Measurements from ENCODE around the gene JUNB.
"Not testable (repeated sequence)": the region's sequence is repeated elsewhere in the genome, so short reads cannot be mapped to it uniquely, and the experiment has no call there.

The JUNB gene

DNA sequence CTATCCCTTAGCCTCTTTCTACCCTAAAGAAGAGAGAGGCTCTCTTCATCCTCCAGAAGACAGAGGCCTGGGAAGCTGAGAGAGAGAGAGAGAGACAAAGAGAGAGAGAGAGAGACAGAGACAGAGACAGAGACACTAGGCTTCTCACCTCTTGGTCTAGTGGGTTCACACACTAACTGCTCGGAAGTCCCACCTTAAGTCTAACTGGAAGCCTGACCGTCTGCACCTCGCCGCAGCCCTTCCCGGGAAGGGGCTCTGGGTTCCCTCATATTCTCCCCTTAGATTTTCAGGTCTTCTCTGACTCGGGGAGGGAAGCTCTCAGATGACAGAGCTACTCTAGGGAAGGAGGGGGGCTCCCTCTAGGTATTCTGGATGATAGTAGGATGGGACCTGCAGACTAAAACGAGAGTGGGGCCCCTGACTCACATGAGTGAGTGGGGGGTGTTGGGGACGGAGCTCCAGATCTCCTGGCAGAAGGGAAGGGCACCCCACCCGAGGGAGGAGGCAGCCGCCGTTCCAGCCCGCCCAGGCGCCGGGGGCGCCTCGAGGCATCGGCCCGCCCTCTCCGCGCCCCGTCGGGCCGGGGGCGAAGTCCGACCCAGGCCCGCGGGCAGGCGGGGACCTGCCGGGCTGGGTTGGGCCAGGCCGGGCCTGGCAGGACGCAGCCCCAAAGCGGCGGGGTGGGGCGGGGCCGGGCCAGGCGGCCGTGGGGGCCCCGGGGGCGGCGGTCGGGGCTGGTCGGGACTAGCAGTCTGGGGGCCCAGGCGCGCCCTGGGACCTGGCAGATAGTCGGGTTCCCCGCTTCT is 2.0 kb upstream of the JUNB start:
- DNase-seq = peak; percentile 39

DNA sequence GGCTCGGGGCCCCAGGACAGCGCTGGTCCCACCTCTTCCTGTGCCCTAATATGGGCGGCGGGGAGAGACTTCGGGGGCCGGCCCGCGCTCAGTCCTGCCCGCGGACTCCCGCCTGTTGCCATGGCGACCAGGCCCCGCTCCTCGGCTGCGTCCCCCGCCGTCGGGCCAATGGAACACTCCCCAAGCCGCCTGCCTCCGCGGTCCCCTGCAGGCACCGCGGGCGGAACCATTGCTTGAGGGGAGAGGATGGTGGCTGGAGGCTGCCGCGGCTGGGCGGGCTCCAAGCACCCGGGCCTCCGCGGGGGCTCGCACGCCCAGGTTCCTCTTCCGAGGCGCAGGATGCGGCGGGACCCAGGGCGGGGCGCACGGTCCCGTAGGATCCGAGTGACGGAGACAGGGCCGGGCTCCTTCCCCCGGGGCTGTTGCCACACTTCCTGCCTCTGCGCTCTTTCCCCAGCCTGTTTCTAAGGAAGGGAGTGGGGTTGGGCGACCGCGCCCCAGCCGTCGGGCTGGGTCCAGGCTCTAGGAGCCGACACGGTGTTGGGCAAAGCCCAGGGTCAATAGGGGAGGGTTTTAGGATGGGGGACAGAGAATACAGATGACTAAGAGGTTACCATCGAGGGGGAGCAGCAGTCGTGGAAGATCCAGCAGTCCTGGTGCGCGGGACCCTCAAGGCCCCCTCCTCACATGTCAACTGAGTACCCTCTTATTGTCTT is 1.2 kb upstream of the JUNB start:
- DNase-seq = peak; percentile 98

DNA sequence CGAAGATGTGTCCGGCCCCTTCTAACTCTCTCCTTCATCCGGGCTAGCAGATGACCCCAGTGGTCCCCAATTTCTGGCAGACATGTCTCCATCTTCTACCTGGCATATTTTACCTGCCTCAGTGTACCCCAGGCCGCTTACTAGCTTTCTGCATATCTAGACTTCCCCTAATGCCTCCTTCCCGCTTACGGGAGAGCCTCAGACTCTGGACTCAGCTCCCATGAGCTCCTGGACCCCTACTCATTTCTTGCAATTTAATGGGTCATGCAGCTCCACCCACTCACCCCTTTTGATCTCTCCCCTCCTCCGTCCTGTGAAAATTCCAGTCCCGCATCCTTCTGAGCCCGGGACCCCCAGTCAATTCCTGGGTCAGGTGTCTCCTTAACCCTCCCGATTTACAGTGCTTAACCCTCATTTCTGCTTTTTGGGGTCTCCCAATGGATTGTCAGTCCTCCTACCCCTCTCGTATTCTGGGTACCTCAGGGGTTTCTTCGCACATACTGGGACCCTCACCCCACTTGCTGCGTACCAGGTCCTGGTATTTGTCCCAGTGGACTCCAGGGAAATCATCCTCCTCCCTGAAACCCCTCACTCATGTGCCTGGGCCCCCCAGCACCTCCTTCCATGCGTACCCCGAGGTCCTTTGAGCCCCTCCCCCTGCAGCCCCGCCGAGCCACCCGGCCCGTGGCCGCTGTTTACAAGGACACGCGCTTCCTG is 500 bp upstream of the JUNB start:
- DNase-seq = peak; percentile 21

DNA sequence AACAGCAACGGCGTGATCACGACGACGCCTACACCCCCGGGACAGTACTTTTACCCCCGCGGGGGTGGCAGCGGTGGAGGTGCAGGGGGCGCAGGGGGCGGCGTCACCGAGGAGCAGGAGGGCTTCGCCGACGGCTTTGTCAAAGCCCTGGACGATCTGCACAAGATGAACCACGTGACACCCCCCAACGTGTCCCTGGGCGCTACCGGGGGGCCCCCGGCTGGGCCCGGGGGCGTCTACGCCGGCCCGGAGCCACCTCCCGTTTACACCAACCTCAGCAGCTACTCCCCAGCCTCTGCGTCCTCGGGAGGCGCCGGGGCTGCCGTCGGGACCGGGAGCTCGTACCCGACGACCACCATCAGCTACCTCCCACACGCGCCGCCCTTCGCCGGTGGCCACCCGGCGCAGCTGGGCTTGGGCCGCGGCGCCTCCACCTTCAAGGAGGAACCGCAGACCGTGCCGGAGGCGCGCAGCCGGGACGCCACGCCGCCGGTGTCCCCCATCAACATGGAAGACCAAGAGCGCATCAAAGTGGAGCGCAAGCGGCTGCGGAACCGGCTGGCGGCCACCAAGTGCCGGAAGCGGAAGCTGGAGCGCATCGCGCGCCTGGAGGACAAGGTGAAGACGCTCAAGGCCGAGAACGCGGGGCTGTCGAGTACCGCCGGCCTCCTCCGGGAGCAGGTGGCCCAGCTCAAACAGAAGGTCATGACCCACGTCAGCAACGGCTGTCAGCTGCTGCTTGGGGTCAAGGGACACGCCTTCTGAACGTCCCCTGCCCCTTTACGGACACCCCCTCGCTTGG is 966 bp downstream of the JUNB start:
- peak; percentile 82 for DNase-seq

DNA sequence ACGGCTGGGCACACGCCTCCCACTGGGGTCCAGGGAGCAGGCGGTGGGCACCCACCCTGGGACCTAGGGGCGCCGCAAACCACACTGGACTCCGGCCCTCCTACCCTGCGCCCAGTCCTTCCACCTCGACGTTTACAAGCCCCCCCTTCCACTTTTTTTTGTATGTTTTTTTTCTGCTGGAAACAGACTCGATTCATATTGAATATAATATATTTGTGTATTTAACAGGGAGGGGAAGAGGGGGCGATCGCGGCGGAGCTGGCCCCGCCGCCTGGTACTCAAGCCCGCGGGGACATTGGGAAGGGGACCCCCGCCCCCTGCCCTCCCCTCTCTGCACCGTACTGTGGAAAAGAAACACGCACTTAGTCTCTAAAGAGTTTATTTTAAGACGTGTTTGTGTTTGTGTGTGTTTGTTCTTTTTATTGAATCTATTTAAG is 1.6 kb downstream of the JUNB start:
- DNase-seq = peak; percentile 14

DNA sequence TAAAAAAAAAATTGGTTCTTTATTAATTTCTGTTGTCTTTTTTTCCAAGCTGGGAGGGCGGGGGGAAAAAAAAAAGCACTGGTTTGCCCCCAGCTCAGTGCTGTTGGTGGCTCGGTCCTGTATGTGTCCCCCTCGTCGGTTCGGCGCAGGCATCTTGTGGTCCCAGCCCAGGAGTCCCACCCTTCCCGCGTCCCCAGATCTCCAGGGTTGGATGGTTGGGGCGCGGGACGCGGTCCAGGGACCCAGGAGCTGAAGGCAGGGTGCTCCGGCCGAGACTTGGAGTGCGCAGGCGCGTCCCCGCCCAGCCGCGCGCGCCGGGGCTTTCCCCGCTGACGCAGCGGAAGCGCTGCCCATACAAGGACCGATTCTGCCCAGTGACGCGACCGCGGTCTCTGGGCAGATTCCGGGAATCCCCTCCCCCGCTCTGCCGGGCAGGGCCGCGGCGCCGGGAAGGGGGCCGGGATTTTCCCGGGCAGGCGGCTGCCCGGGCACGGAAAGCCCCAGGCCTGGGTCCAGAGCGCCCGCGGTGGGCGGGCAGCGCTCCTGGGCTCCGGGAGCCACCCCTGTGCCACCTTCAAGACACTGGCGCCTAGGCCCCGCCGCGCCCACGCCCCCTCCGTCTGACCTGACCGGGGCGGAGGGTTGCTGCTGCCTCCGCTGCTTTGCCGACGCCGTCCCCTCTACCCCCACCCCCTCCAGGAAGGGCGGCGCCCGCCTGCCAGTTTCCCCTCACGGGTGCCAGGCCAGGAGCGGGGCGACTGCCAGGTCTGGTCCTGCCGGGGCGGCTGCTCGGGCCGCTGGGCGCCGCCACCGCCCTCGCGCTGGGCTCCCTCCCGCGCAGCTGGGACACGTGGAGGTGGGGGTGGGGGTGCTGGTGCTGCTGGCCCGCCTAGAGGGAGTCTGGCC is 2.3 kb downstream of the JUNB start:
- DNase-seq = peak; percentile 96

DNA sequence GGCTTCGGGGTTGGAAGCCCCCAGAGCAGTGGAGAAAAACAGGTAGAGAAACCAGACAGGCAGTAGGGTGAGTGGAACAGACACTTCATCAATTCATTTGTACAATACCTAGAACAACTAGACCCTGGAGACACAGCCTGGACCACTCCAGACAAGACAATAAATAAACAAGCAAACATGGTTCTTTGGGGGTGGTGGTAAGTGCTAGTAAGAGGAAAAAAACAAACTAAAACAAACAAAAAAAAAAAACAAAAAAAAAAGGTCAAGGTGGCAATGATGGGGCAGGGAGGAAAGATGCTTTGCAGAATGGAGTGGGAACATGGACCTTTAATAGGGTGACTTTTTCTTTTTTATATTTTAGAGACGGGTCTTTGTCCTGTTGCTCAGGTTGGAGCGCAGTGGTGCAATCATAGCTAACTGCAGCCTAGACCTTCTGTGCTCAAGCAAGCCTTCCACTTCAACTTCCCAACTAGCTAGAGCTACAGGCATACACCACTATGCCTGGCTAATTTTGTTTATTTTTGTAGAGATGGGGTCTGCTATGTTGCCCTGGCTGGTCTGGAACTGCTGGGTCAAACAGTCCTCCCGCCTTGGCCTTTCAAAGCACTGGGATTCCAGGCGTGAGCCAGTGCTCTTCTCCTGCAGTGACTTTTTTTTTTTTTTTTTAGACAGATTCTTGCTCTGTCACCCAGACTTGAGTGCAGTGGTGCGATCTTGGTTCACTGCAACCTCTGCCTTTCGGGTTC is 3.1 kb downstream of the JUNB start:
- DNase-seq = peak; percentile 20

DNA sequence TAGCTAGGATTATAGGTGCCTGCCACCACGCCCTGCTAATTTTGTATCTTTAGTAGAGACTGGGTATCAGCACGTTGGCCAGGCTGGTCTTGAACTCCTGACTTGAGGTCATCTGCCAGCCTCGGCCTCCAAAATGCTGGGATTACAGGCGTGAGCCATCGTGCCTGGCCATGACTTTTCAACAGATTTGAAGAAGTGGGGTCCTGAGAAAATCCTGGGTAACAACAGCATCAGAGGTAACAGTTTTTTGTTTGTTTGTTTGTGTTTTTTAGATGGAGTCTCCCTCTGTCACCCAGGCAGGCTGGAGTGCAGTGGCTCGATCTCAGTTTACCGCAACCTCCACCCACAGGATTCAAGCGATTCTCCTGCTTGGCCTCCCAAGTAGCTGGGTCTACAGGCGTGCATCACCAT is 3.7 kb downstream of the JUNB start:
- no peak for DNase-seq

DNA sequence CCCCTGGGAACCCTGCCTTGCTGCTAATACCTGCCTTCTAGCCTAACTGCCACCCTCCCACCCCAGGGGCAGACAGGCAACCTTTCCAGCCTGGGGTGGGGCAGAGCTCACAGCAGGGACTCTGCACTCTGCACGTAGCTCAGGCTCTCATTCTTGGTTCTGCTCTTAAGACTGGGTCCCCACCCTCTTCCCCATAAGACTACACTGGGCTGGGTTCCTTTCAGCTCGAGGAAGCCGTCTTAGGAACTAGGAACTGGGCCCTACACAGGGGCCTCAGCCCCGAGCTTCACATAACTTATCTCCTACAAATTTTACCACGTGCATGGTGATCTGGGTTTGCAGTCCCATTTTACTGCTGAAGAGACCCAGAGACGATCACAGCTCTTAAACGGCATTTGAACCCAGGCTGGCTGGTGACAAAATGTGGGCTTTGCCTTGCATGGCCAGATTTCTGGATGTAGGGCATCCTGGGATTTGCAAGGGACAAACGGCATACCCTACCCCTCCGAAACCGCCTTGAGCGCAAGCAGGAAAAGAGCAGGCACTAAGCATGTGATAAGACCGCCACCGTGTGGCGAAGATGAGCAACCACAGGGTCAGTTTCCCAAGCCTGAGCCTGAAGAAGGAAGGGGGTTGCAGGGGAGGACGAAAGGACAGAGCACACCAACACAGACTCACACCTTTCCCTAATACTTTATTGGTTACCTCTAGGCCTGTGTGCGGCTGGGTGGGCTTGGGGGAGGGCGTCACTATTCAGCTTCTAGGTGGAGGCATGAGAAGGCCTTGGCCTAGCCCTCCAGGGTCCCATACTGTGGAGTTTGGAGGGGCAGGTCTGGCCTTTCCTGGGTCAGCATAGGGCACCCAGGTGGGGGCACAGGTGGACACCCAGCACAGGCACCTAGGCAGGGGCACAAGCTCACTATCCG is 5.1 kb downstream of the JUNB start:
- peak; percentile 85 for DNase-seq

DNA sequence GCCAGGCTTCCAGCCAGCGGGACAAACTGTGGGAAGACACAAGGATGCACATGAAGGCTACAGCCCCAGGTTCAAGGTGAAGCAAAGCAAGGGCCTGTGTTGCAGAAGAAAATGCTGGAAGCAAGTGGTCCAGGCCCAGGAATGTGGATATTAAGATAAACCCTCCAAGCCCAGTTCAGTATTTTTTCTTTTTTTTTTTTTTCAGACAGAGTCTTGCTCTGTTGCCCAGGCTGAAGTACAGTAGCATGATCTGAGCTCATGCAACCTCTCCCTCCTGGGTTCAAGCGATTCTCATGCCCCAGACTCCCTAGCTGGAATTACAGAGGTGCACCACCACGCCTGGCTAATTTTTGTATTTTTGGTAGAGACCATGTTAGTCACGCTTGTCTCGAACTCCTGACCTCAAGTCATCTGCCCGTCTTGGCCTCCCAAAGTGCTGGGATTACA is 5.9 kb downstream of the JUNB start:
- no peak for DNase-seq

DNA sequence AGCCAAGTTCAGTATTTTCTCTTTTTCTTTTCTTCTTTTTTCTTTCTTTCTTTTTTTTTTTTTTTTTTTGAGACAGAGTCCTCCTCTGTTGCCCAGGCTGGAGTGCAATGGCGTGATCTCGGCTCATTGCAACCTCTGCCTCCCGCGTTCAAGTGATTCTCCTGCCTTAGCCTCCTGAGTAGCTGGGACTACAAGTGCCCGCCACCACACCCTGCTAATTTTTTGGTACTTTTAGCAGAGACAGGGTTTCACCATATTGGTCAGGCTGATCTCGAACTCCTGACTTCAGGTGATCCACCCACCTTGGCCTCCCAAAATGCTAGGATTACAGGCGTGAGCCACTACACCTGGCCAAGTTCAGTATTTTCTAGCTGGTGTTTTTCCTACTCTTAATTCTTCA is 6.3 kb downstream of the JUNB start:
- DNase-seq = not testable (repeated sequence)

DNA sequence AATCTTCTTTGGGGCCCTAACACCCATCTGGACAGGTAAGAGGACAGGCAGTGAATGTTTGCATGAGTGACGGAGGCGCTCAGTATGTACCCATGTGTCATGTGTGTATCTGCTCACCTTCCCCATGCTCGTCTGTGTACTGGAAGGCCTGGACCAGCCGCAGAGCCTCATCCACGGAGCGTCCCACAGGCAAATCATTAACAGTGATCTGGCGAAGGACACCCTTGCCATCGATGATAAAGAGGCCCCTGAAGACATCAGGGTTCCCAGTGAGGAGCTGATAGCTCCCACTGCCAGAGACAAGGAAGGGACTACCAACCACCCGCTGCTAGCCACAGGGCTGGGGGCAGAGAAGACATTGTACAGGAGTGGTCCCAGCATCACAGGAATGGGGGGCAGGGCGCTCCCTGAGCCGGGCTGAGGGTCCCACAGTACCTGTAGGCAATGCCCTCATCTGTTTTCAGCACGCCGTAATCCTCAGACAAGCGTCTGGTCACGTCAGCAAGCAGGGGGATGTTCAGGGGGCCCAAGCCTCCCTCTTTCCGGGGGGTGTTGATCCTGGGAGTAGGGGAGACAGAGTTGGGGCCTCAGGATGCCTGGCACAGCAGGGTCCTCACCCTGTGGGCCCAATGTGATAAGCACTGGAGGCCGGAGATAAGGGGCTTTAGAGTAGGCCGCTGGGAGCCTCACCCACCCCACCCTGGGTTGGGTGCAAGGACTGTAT is 8.6 kb downstream of the JUNB start:
- no peak for DNase-seq

DNA sequence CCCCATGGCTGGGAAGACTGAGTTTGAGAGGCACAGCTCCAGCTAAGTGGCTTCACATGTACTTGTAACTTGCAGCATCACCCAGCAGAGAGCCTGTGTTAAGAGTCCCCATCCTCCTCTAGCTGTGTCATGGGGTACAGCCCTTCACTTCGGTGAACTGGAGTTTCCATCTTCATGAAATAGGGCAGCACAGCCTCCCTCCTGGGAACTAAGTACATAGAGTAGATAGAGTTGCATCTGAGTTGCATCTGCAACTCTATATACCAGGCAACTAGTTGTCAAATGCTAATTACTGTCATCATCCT is 9.1 kb downstream of the JUNB start:
- DNase-seq = no peak

DNA sequence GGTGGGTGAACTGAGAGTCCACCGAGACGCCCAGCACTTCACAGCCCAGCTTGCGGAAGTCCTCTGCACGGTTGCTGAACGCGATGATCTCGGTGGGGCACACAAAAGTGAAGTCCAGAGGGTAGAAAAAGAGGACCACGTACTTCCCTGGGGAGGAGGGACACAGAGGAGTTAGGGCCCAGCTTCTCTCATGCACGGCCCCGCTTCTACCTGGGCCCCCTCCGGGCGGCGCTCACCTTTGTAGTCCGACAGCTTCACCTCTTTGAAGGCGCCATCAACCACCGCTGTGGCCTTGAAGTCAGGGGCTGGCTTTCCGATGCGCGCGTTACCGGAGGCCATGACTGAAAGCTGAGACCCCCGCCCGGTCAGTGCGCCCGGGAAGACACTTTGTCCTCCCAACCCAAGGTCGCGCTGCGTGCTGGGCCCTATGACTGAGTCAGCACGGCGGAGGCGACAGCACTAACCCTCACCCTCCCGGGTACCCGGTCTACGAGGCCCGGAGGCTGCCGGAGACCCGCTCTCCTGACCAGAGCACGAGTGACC is 9.7 kb downstream of the JUNB start:
- no peak for DNase-seq

DNA sequence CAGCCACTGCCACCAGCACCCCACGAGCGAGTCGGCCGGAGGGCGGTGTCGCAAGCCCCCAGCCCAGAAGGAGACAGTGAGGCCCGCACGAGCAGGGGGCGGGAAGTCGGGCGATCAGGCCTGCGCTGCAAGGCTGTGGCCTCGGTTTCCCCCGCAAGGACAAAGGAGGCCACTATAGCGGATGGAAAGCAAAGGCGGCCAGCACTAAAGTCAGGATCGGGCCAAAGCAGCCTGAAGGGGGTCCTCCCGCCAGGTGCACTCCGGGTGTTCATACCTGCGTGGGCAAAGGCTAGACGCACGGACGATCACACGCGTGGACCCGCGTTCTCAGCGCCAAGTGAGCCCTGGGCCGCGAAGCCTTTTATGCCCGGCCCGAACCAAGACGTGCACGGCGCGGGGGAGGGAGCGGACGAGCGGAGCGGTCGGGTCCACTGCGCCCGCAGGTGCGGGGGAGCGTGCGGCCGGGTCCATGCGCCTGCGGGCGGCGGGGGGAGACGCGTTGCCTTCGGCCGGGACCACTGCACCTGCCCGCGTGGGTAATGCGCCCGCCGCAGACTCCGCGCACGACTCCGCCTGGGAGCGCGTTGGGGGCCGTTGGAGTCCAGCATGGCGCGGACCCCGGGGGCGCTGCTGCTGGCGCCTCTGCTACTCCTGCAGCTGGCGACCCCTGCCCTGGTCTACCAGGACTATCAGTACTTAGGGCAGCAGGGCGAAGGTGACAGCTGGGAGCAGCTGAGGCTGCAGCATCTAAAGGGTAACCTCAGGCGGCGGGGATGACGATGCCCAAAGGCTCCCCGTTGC is 10.4 kb downstream of the JUNB start, which contains the start of the genes PRDX2 and THSD8:
PRDX2 (minus strand) TSS at position 335 of the 801 bp plus-strand sequence. CDS start 539 bp downstream, outside the sequence.
THSD8 (plus strand) TSS at position 604 of the 801 bp plus-strand sequence; CDS start at position 607, 3 bp downstream.
- DNase-seq = peak; percentile 84

DNA sequence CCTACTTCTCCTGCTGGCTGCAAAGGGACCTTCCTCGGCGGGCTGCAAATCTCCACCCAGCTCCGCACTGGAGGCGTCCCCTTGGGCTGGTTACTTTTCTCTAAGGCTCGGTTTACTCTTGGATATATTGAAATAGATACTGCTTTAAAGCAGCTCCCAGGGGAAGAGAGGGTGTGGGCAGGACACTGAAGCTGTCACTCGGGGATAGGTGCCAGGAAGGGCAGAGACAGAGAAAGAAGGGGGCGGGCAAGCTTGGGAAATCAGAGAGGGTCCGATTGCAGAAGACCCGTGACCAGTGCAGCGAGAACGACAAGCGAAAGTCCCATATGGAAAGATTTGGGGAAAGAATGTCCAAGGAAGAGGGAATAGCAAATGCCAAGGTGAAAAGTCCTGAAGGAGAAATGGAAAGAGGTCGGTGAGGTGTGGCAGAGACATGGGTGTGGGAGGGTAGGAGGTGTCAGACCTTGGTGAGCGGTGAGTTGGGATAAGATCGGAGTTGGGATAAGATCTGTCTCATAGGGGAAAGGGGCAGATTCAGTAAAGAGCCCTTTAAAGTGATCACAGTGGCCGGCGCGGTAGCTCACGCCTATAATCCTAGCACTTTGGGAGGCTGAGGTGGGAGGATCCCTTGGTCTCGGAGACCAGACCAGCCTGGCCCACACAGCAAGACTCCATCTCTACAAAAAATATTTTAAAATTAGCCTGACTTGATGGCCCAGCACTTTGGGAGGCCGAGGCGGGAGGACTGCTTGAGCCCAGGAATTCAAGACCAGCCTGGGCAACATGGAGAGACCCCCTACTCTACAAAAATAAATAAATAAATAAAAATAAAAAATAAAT is 11.2 kb downstream of the JUNB start:
- DNase-seq = no peak

DNA sequence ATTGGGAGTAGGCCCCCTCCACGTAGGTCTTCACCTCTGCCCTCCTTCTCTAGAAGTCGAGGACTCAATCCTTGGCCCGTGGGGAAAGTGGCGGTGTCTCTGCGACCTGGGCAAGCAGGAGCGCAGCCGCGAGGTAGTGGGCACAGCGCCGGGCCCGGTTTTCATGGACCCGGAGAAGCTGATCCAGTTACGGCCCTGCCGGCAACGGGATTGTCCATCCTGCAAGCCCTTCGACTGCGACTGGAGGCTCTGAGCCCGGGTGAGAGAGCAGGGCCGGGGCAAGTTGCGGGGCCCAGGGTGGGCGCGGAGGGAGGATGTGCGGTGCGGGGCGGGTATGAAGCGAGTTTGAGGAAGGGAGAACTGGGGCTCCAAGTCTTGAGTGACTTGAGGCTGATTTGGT is 12.8 kb downstream of the JUNB start:
- DNase-seq = no peak
